ENCODE data around the gene STAT1.

DNA sequence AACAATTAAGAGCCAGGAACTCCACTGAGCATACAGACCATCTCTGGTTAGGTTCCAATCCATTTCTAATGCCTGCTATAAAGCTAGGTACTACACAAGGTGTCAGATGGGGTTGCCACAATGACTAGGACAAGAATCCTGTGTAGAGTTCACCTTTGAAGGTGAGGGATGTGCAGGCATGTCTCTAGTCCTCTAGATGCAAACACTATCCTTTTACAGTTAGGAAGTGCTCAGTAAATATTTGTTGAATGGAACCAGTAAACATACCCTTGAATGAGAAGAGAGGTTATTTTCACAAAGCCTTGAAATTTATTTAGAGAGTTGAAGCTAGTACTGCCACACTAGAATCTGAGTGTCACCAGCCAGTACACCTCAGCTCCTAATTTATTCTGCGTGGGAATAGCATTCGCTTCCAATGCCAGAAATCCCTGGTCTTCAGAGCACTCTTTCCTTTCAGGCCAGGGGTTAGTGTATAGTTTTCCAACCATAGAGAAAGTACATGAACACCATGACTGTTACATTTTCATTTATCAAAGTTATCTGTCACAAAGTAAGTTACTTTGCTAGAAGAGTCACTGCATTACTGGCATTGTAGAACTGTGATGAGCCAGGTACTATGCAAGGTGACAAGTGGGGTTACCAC, 48.3 kb downstream of the STAT1 start:
- TF ChIP-seq EZH2 (IDR thresholded peaks at IDR 0.05; ENCODE audit: borderline replicate concordance, low read depth, low read length, severe bottlenecking) = no peak
- TF ChIP-seq, protein P1, sequence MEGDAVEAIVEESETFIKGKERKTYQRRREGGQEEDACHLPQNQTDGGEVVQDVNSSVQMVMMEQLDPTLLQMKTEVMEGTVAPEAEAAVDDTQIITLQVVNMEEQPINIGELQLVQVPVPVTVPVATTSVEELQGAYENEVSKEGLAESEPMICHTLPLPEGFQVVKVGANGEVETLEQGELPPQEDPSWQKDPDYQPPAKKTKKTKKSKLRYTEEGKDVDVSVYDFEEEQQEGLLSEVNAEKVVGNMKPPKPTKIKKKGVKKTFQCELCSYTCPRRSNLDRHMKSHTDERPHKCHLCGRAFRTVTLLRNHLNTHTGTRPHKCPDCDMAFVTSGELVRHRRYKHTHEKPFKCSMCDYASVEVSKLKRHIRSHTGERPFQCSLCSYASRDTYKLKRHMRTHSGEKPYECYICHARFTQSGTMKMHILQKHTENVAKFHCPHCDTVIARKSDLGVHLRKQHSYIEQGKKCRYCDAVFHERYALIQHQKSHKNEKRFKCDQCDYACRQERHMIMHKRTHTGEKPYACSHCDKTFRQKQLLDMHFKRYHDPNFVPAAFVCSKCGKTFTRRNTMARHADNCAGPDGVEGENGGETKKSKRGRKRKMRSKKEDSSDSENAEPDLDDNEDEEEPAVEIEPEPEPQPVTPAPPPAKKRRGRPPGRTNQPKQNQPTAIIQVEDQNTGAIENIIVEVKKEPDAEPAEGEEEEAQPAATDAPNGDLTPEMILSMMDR (IDR thresholded peaks at IDR 0.05; ENCODE audit: borderline replicate concordance, extremely low read depth, low read length, poor library complexity, severe bottlenecking) = no peak
